Measurements from ENCODE around the gene POTEM.
"Not testable (repeated sequence)": the region's sequence is repeated elsewhere in the genome, so short reads cannot be mapped to it uniquely, and the experiment has no call there.

- TF ChIP-seq, protein P1, sequence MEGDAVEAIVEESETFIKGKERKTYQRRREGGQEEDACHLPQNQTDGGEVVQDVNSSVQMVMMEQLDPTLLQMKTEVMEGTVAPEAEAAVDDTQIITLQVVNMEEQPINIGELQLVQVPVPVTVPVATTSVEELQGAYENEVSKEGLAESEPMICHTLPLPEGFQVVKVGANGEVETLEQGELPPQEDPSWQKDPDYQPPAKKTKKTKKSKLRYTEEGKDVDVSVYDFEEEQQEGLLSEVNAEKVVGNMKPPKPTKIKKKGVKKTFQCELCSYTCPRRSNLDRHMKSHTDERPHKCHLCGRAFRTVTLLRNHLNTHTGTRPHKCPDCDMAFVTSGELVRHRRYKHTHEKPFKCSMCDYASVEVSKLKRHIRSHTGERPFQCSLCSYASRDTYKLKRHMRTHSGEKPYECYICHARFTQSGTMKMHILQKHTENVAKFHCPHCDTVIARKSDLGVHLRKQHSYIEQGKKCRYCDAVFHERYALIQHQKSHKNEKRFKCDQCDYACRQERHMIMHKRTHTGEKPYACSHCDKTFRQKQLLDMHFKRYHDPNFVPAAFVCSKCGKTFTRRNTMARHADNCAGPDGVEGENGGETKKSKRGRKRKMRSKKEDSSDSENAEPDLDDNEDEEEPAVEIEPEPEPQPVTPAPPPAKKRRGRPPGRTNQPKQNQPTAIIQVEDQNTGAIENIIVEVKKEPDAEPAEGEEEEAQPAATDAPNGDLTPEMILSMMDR (IDR thresholded peaks at IDR 0.05; ENCODE audit: insufficient read depth, low read depth, low read length): not testable (repeated sequence)
- TF ChIP-seq EZH2 (IDR thresholded peaks at IDR 0.05; ENCODE audit: insufficient read depth, low read length): not testable (repeated sequence)
Observed at GRCh38 chr14:18949939-18950338, 17.3 kb upstream of the POTEM start.
